Measurements from ENCODE around the gene PHLDA2.
"Not testable (repeated sequence)": the region's sequence is repeated elsewhere in the genome, so short reads cannot be mapped to it uniquely, and the experiment has no call there.

PHLDA2 gene

DNA sequence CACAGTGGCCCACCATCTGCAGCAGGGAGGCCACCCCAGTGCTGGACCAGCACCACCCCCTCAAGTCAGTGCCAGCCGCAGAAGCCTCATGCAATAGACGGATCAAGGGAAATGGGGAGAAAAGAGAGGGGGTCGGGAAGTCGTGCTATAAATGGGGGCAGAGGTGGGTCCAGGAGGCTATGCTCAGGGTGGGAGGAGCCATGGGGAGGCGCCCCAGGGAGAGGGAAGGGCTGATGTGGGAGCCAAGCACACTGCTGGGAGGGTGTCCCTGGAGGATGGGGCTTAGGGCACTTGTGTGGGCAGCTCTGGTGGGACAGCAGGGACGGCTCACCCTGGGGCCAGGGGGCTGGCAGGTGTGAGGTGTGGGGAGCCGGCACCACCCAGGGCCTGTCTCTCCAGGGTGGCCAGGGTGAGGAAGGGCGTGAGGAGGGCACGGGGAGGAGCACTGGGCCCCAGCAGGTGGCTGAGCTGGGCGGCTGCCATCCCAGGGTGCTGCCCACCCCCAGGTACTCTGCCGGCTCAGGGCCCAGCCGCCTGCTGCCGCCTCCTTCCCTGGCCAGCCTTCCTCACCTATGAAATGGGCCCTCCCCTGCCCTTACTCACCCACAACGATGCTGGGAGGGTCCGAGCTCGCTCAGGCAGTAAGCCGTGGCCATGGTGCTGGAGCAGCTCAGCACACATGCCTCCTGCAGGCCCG, 18.0 kb downstream of the PHLDA2 start:
- TF ChIP-seq, protein P1, sequence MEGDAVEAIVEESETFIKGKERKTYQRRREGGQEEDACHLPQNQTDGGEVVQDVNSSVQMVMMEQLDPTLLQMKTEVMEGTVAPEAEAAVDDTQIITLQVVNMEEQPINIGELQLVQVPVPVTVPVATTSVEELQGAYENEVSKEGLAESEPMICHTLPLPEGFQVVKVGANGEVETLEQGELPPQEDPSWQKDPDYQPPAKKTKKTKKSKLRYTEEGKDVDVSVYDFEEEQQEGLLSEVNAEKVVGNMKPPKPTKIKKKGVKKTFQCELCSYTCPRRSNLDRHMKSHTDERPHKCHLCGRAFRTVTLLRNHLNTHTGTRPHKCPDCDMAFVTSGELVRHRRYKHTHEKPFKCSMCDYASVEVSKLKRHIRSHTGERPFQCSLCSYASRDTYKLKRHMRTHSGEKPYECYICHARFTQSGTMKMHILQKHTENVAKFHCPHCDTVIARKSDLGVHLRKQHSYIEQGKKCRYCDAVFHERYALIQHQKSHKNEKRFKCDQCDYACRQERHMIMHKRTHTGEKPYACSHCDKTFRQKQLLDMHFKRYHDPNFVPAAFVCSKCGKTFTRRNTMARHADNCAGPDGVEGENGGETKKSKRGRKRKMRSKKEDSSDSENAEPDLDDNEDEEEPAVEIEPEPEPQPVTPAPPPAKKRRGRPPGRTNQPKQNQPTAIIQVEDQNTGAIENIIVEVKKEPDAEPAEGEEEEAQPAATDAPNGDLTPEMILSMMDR (IDR thresholded peaks at IDR 0.05; ENCODE audit: low read depth, low read length, missing control alignments), result no peak
- in situ Hi-C loops (cut with HindIII; ENCODE audit: low sequenced_read_pairs), result no loop called here
- H3K4me3 ChIP-seq (ENCODE audit: low read depth, low read length), result no peak overlapping the region
- no peak for DNase-seq (ENCODE audit: low read depth)

GRCh38 chr11:2910401-2910955, 18.7 kb downstream of the PHLDA2 start:
- in situ Hi-C loops (cut with HindIII; ENCODE audit: low sequenced_read_pairs), result no loop called here

DNA sequence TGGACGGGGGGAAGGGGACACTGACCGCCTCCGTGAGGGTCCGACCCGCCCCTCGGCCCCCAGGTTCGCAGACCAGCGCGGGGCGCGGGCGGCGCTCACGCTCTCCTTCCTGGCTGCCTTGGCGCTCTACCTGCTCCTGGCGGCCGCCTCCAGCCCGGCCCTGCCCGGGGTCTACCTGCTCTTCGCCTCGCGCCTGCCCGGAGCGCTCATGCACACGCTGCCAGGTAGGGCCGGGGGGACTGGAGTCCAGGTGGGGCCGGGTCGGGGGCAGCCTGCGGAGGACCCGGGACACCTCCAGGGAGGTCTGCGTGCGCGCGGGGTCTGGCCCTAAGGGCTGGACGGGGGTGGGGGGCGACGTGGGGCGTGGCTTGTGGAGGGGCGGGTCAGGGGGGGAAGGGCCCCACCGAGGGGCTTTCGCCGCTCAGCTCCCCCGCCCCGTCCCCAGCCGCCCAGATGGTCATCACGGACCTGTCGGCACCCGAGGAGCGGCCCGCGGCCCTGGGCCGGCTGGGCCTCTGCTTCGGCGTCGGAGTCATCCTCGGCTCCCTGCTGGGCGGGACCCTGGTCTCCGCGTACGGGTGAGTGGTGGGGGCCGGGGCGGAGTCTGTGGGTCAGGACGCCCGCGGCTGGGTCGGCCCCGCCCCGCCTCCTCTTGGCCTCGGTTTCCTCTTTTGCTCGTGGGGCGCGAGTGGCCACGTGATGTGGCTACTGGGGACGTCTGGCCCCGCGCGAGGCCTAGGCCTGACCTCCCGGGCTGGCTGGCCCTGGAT, 19.9 kb downstream of the PHLDA2 start:
- no peak overlapping the region for H3K4me3 ChIP-seq (ENCODE audit: low read depth, low read length)
- DNase-seq (ENCODE audit: low read depth), result no peak
- in situ Hi-C loops (cut with HindIII; ENCODE audit: low sequenced_read_pairs), result no loop called here
- TF ChIP-seq, protein P1 (IDR thresholded peaks at IDR 0.05; ENCODE audit: low read depth, low read length, missing control alignments), result no peak

More at GRCh38 chr11:2910401-2910955, 18.7 kb downstream of the PHLDA2 start:
- TF ChIP-seq, protein P1 (IDR thresholded peaks at IDR 0.05; ENCODE audit: low read depth, low read length, missing control alignments), result no peak
- DNase-seq (ENCODE audit: low read depth), result no peak
- H3K4me3 ChIP-seq (ENCODE audit: low read depth, low read length), result no peak overlapping the region

GRCh38 chr11:2908130-2908529, 21.1 kb downstream of the PHLDA2 start:
- DNase-seq (ENCODE audit: low read depth), result no peak
- no peak overlapping the region for H3K4me3 ChIP-seq (ENCODE audit: low read depth, low read length)
- in situ Hi-C loops (cut with HindIII; ENCODE audit: low sequenced_read_pairs), result no loop called here
- TF ChIP-seq, protein P1 (IDR thresholded peaks at IDR 0.05; ENCODE audit: low read depth, low read length, missing control alignments), result no peak

DNA sequence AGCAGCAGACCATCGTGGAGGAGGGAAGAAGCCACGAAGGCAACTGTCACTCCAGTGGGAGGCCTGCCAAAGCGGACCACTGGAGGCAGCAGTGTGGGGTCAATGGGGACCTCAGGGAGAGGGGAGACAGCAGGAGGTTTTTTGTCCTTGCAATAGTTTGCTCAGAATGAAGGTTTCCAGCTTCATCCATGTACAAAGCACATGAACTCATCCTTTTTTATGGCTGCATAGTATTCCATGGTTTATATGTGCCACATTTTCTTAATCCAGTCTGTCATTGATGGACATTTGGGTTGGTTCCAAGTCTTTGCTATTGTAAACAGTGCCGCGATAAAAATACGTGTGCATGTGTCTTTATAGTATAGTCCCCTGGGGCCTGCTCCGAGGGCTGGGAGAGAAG, 23.9 kb downstream of the PHLDA2 start:
- DNase-seq (ENCODE audit: low read depth); H3K4me3 ChIP-seq (ENCODE audit: low read depth, low read length); in situ Hi-C loops (cut with HindIII; ENCODE audit: low sequenced_read_pairs): not testable (repeated sequence)

DNA sequence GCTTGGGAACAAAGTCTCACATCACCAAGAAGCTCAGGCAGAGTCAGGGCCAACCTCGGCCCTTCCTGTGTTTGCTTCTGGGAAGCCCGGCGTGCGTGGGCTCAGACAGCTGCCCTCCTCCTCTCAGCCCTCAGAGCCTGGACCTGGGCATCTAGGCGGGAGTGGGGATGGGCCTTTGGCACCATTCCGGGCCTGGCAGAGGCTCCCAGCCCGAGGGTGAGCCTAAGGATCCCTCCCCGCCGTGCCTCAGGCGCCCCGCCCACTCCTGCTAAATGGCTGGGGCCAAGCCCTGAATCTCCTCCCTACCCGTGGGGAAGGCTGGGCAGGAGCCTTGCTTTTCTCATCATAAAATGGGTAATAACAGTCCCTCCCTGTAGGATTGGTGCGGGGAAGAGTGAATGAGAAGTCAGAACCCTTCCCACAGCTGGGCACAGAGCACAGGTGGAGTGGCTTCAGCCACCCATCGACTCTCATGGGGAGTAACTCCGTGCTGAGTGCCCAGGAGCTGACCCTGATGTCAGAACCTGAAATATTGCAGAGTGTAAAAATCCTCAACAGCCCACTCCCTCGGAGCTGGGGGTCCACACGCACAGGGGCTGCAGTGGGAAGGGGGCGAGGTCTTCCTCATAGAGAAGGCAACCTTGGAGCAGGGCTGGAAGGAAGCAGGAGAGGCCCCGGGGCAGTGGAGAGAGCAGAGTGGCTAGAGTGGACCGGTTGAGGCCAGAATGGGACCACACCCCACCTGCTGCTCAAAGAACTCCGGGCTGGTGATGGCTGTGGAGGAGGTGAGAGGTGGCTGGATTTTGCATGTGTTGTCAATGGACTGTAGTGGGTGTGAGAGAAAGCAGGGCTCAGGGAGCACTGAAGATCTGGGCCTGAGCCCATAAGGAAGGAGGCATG, 24.8 kb downstream of the PHLDA2 start:
- TF ChIP-seq, protein P1 (IDR thresholded peaks at IDR 0.05; ENCODE audit: low read depth, low read length, missing control alignments), result no peak
- no peak for DNase-seq (ENCODE audit: low read depth)
- H3K4me3 ChIP-seq (ENCODE audit: low read depth, low read length), result no peak overlapping the region
- in situ Hi-C loops (cut with HindIII; ENCODE audit: low sequenced_read_pairs), result no loop called here

All from astrocyte of the cerebellum (primary cell).